ENCODE results near the gene SEMA7A.

The SEMA7A gene

GRCh38 chr15:74451861-74452835, 18.4 kb upstream of the SEMA7A start:
- no peak for DNase-seq (ENCODE audit: low spot score)

GRCh38 chr15:74451322-74451721, 17.6 kb upstream of the SEMA7A start:
- DNase-seq (ENCODE audit: low spot score), result no peak

- no peak for DNase-seq (ENCODE audit: low spot score)
Measured at GRCh38 chr15:74449643-74450205, 16.0 kb upstream of the SEMA7A start.

GRCh38 chr15:74449095-74449494, 15.3 kb upstream of the SEMA7A start:
- no peak for DNase-seq (ENCODE audit: low spot score)

- DNase-seq (ENCODE audit: low spot score), result no peak
Measured at GRCh38 chr15:74445816-74446763, 12.3 kb upstream of the SEMA7A start.

- DNase-seq (ENCODE audit: low spot score), result no peak
Measured at GRCh38 chr15:74444106-74445062, 10.6 kb upstream of the SEMA7A start.

- DNase-seq (ENCODE audit: low spot score), result peak; percentile 71
Measured at GRCh38 chr15:74443100-74443909, 9.5 kb upstream of the SEMA7A start.

GRCh38 chr15:74442604-74443003, 8.8 kb upstream of the SEMA7A start:
- no peak for DNase-seq (ENCODE audit: low spot score)

- DNase-seq (ENCODE audit: low spot score), result no peak
Measured at GRCh38 chr15:74442063-74442462, 8.3 kb upstream of the SEMA7A start.

GRCh38 chr15:74441248-74441941, 7.6 kb upstream of the SEMA7A start:
- no peak for DNase-seq (ENCODE audit: low spot score)

- peak; percentile 96 for DNase-seq (ENCODE audit: low spot score)
Measured at GRCh38 chr15:74438721-74439316, 5.1 kb upstream of the SEMA7A start.

GRCh38 chr15:74438206-74438605, 4.4 kb upstream of the SEMA7A start:
- no peak for DNase-seq (ENCODE audit: low spot score)

- DNase-seq (ENCODE audit: low spot score), result no peak
Measured at GRCh38 chr15:74434263-74435136, 742 bp upstream of the SEMA7A start.

GRCh38 chr15:74432968-74433591, 678 bp downstream of the SEMA7A start:
- DNase-seq (ENCODE audit: low spot score), result no peak

GRCh38 chr15:74432271-74432967, 1.3 kb downstream of the SEMA7A start:
- no peak for DNase-seq (ENCODE audit: low spot score)

GRCh38 chr15:74431645-74432044, 2.1 kb downstream of the SEMA7A start:
- DNase-seq (ENCODE audit: low spot score), result no peak

GRCh38 chr15:74431116-74431515, 2.6 kb downstream of the SEMA7A start:
- DNase-seq (ENCODE audit: low spot score), result no peak

Data from HuH-7 (cell line).